DOHH2 (cell line): Measurements from ENCODE around the gene LSP1.

Experiments used
- H3F3A ChIP-seq: fragments of 200-600 bp; sonication (generic), shearing (Covaris generic); 2 replicates; pipeline ENCODE4 v1.6.0; 2016; ENCODE audit warnings: antibody characterized with exemption, mild to moderate bottlenecking; ENCODE audit not compliant: control insufficient read depth, insufficient read depth
- H3K27ac ChIP-seq: fragments of 200-600 bp; sonication (generic); 2 replicates; pipeline ENCODE4 v1.5.1; 2014; ENCODE audit warnings: low read depth, mild to moderate bottlenecking, low read length, moderate library complexity
- H3K27me3 ChIP-seq: fragments of 200-600 bp; sonication (generic); 2 replicates; pipeline ENCODE4 v1.6.1; 2014; ENCODE audit warnings: mild to moderate bottlenecking, low read length, mixed read lengths; ENCODE audit not compliant: control insufficient read depth
- H3K36me3 ChIP-seq: fragments of 200-600 bp; sonication (generic); 2 replicates; pipeline ENCODE4 v1.6.1; 2014; ENCODE audit warnings: mild to moderate bottlenecking, low read length, moderate library complexity, mixed read lengths; ENCODE audit not compliant: control insufficient read depth
- H3K4me1 ChIP-seq: fragments of 200-600 bp; sonication (generic); 2 replicates; pipeline ENCODE4 v1.6.1; 2014; ENCODE audit warnings: mild to moderate bottlenecking, low read length, mixed read lengths; ENCODE audit not compliant: control insufficient read depth
- H3K4me2 ChIP-seq: fragments of 200-600 bp; sonication (generic); 2 replicates; pipeline ENCODE4 v1.6.0; 2014; ENCODE audit warnings: mild to moderate bottlenecking, low read length, moderate library complexity
- H3K4me3 ChIP-seq: fragments of 200-600 bp; sonication (generic); 2 replicates; pipeline ENCODE4 v1.5.1; 2014; ENCODE audit warnings: mild to moderate bottlenecking, low read length, mixed read lengths
- H3K79me2 ChIP-seq: fragments of 200-600 bp; sonication (generic); 2 replicates; pipeline ENCODE4 v1.6.1; 2014; ENCODE audit warnings: mild to moderate bottlenecking, low read length, mixed read lengths; ENCODE audit not compliant: control insufficient read depth
- H3K9me2 ChIP-seq: fragments of 200-600 bp; sonication (generic); replicated peaks from 2 replicates; pipeline ENCODE4 v1.6.1; 2014; ENCODE audit warnings: mild to moderate bottlenecking, low read length, mixed read lengths; ENCODE audit not compliant: control insufficient read depth
- H3K9me3 ChIP-seq: fragments of 200-600 bp; sonication (generic); 2 replicates; pipeline ENCODE4 v1.6.1; 2014; ENCODE audit warnings: antibody characterized with exemption, low read length, mixed read lengths; ENCODE audit not compliant: control insufficient read depth, insufficient read depth
- H4K20me1 ChIP-seq: fragments of 200-600 bp; sonication (generic); 2 replicates; pipeline ENCODE4 v1.6.0; 2014; ENCODE audit warnings: low read depth, mild to moderate bottlenecking, antibody characterized with exemption, low read length, moderate library complexity; ENCODE audit not compliant: control insufficient read depth, insufficient read depth
- CTCF ChIP-seq: fragments of 200-600 bp; sonication (generic); IDR thresholded peaks from one replicate; pipeline ENCODE4 v1.5.1; 2014; ENCODE audit warnings: antibody characterized with exemption, mild to moderate bottlenecking, low read depth, low read length; ENCODE audit not compliant: poor library complexity, severe bottlenecking
- EZH2phosphoT487 ChIP-seq: fragments of 200-600 bp; sonication (generic); IDR thresholded peaks from 2 replicates; pipeline ENCODE4 v1.6.1; 2017; ENCODE audit warnings: borderline replicate concordance, mild to moderate bottlenecking, antibody characterized with exemption, low read length, moderate library complexity, mixed read lengths

Gene LSP1

GRCh38 chr11:1877211-1878136 is 24.6 kb downstream of the LSP1 start:
- H4K20me1 ChIP-seq, result peaks cover 3% of the 10 kb centered on the region; the same call in 1 of the 2 replicates
- no peak overlapping the region for H3K4me2 ChIP-seq
- no peaks in the 10 kb centered on the region for H3K9me3 ChIP-seq
- no peak overlapping the region for H3K27ac ChIP-seq
- no peaks in the 10 kb centered on the region for H3K27me3 ChIP-seq
- no peaks in the 10 kb centered on the region; the same call in 1 of the 2 replicates for H3K36me3 ChIP-seq
- H3K79me2 ChIP-seq, result peaks cover 6% of the 10 kb centered on the region
- H3K9me2 ChIP-seq, result no peaks in the 10 kb centered on the region
- no peak overlapping the region for H3K4me3 ChIP-seq
- H3F3A ChIP-seq, result no peaks in the 10 kb centered on the region
- peaks cover 21% of the 10 kb centered on the region for H3K4me1 ChIP-seq
- TF ChIP-seq CTCF (no peak), EZH2phosphoT487 (no peak)

GRCh38 chr11:1878137-1879031 is 25.5 kb downstream of the LSP1 start:
- no peak overlapping the region for H3K4me3 ChIP-seq
- peaks cover 8% of the 10 kb centered on the region for H3K36me3 ChIP-seq
- H3K9me3 ChIP-seq, result no peaks in the 10 kb centered on the region
- TF ChIP-seq CTCF (no peak), EZH2phosphoT487 (no peak)
- H3K9me2 ChIP-seq, result no peaks in the 10 kb centered on the region
- H4K20me1 ChIP-seq, result peaks cover 3% of the 10 kb centered on the region; the same call in 1 of the 2 replicates
- H3K27me3 ChIP-seq, result no peaks in the 10 kb centered on the region
- H3K4me2 ChIP-seq, result no peak overlapping the region
- H3K4me1 ChIP-seq, result peaks cover 21% of the 10 kb centered on the region
- H3K27ac ChIP-seq, result no peak overlapping the region
- H3K79me2 ChIP-seq, result peaks cover 6% of the 10 kb centered on the region
- no peaks in the 10 kb centered on the region for H3F3A ChIP-seq

GRCh38 chr11:1879342-1879940 is 26.6 kb downstream of the LSP1 start:
- H3K27me3 ChIP-seq, result no peaks in the 10 kb centered on the region
- H3F3A ChIP-seq, result no peaks in the 10 kb centered on the region
- no peak for TF ChIP-seq EZH2phosphoT487
- H3K4me2 ChIP-seq, result no peak overlapping the region
- no peak overlapping the region for H3K27ac ChIP-seq
- peaks cover 3% of the 10 kb centered on the region; the same call in 1 of the 2 replicates for H4K20me1 ChIP-seq
- H3K4me3 ChIP-seq, result no peak overlapping the region
- H3K9me2 ChIP-seq, result no peaks in the 10 kb centered on the region
- H3K9me3 ChIP-seq, result no peaks in the 10 kb centered on the region
- H3K36me3 ChIP-seq, result peaks cover 18% of the 10 kb centered on the region
- peaks cover 6% of the 10 kb centered on the region for H3K79me2 ChIP-seq
- peaks cover 21% of the 10 kb centered on the region for H3K4me1 ChIP-seq
